ENCODE data around the gene MTRR. TPM values are rescaled to one million over a fixed set of nuclear protein-coding genes. Genes with fewer than 3 reads are reported as not detected.

MTRR gene
- total and polyA plus RNA-seq, 2 of the 8 experiments (the other 6 are each of a cell fraction or from before 2014, with no cell fraction given): 36.4 to 53.8 TPM

- no peak for FAIRE-seq
- H4K91ac ChIP-seq (replicated peaks; ENCODE audit: insufficient read length, low read length): no peak overlapping the region
- DNase-seq (ENCODE audit: low read depth in 1 of 2, low spot score in 2 of 2): no peak
- H2BK15ac ChIP-seq (ENCODE audit: low read length): no peak overlapping the region
- H4K5ac ChIP-seq (ENCODE audit: insufficient read length, low read depth, low read length): no peak overlapping the region
- no peaks in the 10 kb centered on the region for H3K9me3 ChIP-seq (ENCODE audit: insufficient read depth in 2 of 2, low read depth in 1 of 2, low read length in 1 of 2)
- H3K79me1 ChIP-seq (ENCODE audit: low read depth, low read length): peaks cover 8% of the 10 kb centered on the region
- H3K18ac ChIP-seq (ENCODE audit: extremely low read depth, low read length): no peak overlapping the region
- H2BK120ac ChIP-seq (replicated peaks; ENCODE audit: low read depth, low read length): no peak overlapping the region
- no peak overlapping the region for H3K23ac ChIP-seq (ENCODE audit: insufficient read length)
- peaks cover 9 to 15% of the 10 kb centered on the region in 2 experiments for H4K20me1 ChIP-seq (replicated peaks in 1 of 2; ENCODE audit: control insufficient read depth in 1 of 2, insufficient read depth in 2 of 2, low read length in 2 of 2)
- peaks cover 20 to 60% of the 10 kb centered on the region in 2 experiments for H3K79me2 ChIP-seq (ENCODE audit: control insufficient read depth in 1 of 2, insufficient read depth in 2 of 2, low read length in 2 of 2)
- peaks cover 8 to 49% (median 28%) of the 10 kb centered on the region in 4 experiments for H3K36me3 ChIP-seq (ENCODE audit: control insufficient read depth in 2 of 4, insufficient read depth in 4 of 4, low read length in 3 of 4)
- H2BK20ac ChIP-seq (ENCODE audit: low read length): no peak overlapping the region
- H3K27me3 ChIP-seq (replicated peaks in 1 of 4; ENCODE audit: control insufficient read depth in 3 of 4, extremely low read depth in 1 of 4, insufficient read depth in 3 of 4, low read length in 3 of 4): no peaks in the 10 kb centered on the region
- no peak overlapping the region for H2BK5ac ChIP-seq (ENCODE audit: low read depth, low read length)
- H3K4me3 ChIP-seq (ENCODE audit: extremely low read depth in 1 of 4, insufficient read depth in 2 of 4, low read depth in 3 of 4, low read length in 4 of 4): no peak overlapping the region
- POLR2A ChIA-PET (ENCODE audit: partially characterized antibody): interaction anchor here (1.0 kb wide), 1 partner anchor 8 kb away, joined by 3 read pairs; no protein-coding TSS in a partner anchor
- H3K4me1 ChIP-seq (replicated peaks in 1 of 4; ENCODE audit: control insufficient read depth in 3 of 4, insufficient read depth in 4 of 4, low read length in 3 of 4): peaks cover 0 to 2% (median 0%) of the 10 kb centered on the region in 4 experiments; a peak in 2 of 7 replicates
- H4K8ac ChIP-seq (ENCODE audit: extremely low read depth, insufficient read depth, low read length): no peak overlapping the region
- no peak overlapping the region for H2AK5ac ChIP-seq (ENCODE audit: low read depth, low read length)
- H3K56ac ChIP-seq (replicated peaks; ENCODE audit: insufficient read length, low read depth, low read length): no peak overlapping the region
- peaks cover 7% of the 10 kb centered on the region for H3K23me2 ChIP-seq (ENCODE audit: low read depth, low read length)
- 91% methylated on average over 9 of the region's 9 CpGs; no CpG with 5 or more reads in 1 of the 2 experiments for WGBS, 2 experiments (ENCODE audit: extremely low coverage in 1 of 2, insufficient coverage in 1 of 2, insufficient read length in 1 of 2, insufficient replicate concordance in 2 of 2, low coverage in 1 of 2, low lambda C conversion rate in 2 of 2, missing lambda C conversion rate in 1 of 2)
- no peak overlapping the region for H2AFZ ChIP-seq (ENCODE audit: low read length)
- no peak overlapping the region for H3K4me2 ChIP-seq (ENCODE audit: insufficient read depth in 1 of 2, low read depth in 2 of 2, low read length in 2 of 2)
- H3K14ac ChIP-seq (ENCODE audit: insufficient read length): no peak overlapping the region
- no peak overlapping the region for H3K27ac ChIP-seq (ENCODE audit: low read depth, low read length)
- CTCF ChIA-PET (ENCODE audit: partially characterized antibody): interaction anchor here (1.4 to 5.4 kb wide), 3 partner anchors 13 to 55 kb away, joined by 4 to 25 read pairs (median 12); no protein-coding TSS in a partner anchor
- no peak overlapping the region for H2BK12ac ChIP-seq (ENCODE audit: low read depth, low read length)
- no peak overlapping the region for H3K9ac ChIP-seq (replicated peaks in 1 of 4; ENCODE audit: extremely low read depth in 1 of 4, low read depth in 3 of 4, low read length in 3 of 4)
- no peak overlapping the region for H3K4ac ChIP-seq (replicated peaks; ENCODE audit: insufficient read length, low read depth, low read length)
- TF ChIP-seq CHD1 (IDR thresholded peaks at IDR 0.05; ENCODE audit: low read depth, low read length) (no peak), RBBP5 (IDR thresholded peaks at IDR 0.05; ENCODE audit: borderline replicate concordance, low read depth, low read length) (no peak), ASH2L (IDR thresholded peaks at IDR 0.05; ENCODE audit: low read length) (no peak), POLR2AphosphoS5 (IDR thresholded peaks at IDR 0.05; ENCODE audit: low read depth, low read length) (no peak), TCF12 (IDR thresholded peaks at IDR 0.05; ENCODE audit: low read depth, low read length) (no peak), FOSL1 (IDR thresholded peaks at IDR 0.05; ENCODE audit: insufficient read depth, low read depth, low read length) (no peak), MAX (IDR thresholded peaks at IDR 0.05) (no peak), TAF1 (IDR thresholded peaks at IDR 0.05; ENCODE audit: low read depth, low read length) (no peak), RFX5 (IDR thresholded peaks at IDR 0.05; ENCODE audit: borderline replicate concordance, low read depth, low read length) (no peak), YY1 (IDR thresholded peaks at IDR 0.05; ENCODE audit: low read depth, low read length) (no peak), POLR2A (IDR thresholded peaks at IDR 0.05; ENCODE audit: control extremely low read depth in 1 of 2, low read depth in 2 of 2, low read length in 2 of 2) (no peak), CTCF (IDR thresholded peaks at IDR 0.05; ENCODE audit: control extremely low read depth in 1 of 3, insufficient read depth in 1 of 3, low read depth in 1 of 3, low read length in 3 of 3) (no peak)
Measured at GRCh38 chr5:7873216-7873615, 4.3 kb downstream of the MTRR start.

Data from H1 (cell line).